NCI-H748 treated with DMSO at 0.1 percent for 48 hours (cell line): ENCODE results near the gene BAIAP2.
"Not testable (repeated sequence)": the region's sequence is repeated elsewhere in the genome, so short reads cannot be mapped to it uniquely, and the experiment has no call there.

ENCODE experiments used
- DNase-seq: peaks from one replicate; lab custom pipeline; 2025; lab: John Stamatoyannopoulos, UW

The BAIAP2 gene

GRCh38 chr17:81069135-81069645 is 34.2 kb downstream of the BAIAP2 start:
- no peak for DNase-seq

- no peak for DNase-seq
These were observed 35.7 kb downstream of the BAIAP2 start for GRCh38 chr17:81070541-81071246.

GRCh38 chr17:81071761-81072741 is 37.1 kb downstream of the BAIAP2 start:
- no peak for DNase-seq

- DNase-seq: no peak
These were observed 39.3 kb downstream of the BAIAP2 start for GRCh38 chr17:81073967-81074839.

GRCh38 chr17:81074875-81075274 is 39.9 kb downstream of the BAIAP2 start:
- no peak for DNase-seq

GRCh38 chr17:81075307-81075706 is 40.4 kb downstream of the BAIAP2 start:
- no peak for DNase-seq

- DNase-seq: no peak
These were observed 41.3 kb downstream of the BAIAP2 start for GRCh38 chr17:81076141-81076679.

- not testable (repeated sequence) for DNase-seq
These were observed 43.3 kb downstream of the BAIAP2 start for GRCh38 chr17:81078026-81078913.

- DNase-seq: no peak
These were observed 45.1 kb downstream of the BAIAP2 start for GRCh38 chr17:81080019-81080418.

GRCh38 chr17:81081222-81082176 is 46.5 kb downstream of the BAIAP2 start:
- DNase-seq: no peak

GRCh38 chr17:81082177-81083073 is 47.5 kb downstream of the BAIAP2 start:
- no peak for DNase-seq

GRCh38 chr17:81083125-81083765 is 48.3 kb downstream of the BAIAP2 start:
- no peak for DNase-seq

- DNase-seq: no peak
These were observed 49.9 kb downstream of the BAIAP2 start for GRCh38 chr17:81084680-81085419.

- no peak for DNase-seq
These were observed 50.5 kb downstream of the BAIAP2 start for GRCh38 chr17:81085420-81085911.

GRCh38 chr17:81086789-81087551 is 52.0 kb downstream of the BAIAP2 start:
- DNase-seq: no peak
